Hematopoietic multipotent progenitor cell (in vitro differentiated cells): ENCODE data around the gene S100A16. TPM values are rescaled to one million over a fixed set of nuclear protein-coding genes. Genes with fewer than 3 reads are reported as not detected.
"Not testable (repeated sequence)": the region's sequence is repeated elsewhere in the genome, so short reads cannot be mapped to it uniquely, and the experiment has no call there.

ENCODE experiments used
- DNase-seq, 3 donors: peaks; one replicate each; pipeline ENCODE4 v3.0.0-alpha.2; 2011 to 2015; ENCODE audit warnings: low read depth in 2 of 3, low spot score in 2 of 3
- total RNA-seq: library from RNA; depleted of rRNA; stranded (reverse); fragments of >200 nt; gene quantifications from one replicate; pipeline ENCODE4 v1.2.3, GENCODE V29; 2012

Gene S100A16, protein sequence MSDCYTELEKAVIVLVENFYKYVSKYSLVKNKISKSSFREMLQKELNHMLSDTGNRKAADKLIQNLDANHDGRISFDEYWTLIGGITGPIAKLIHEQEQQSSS
- 1.1 TPM for total RNA-seq

DNA sequence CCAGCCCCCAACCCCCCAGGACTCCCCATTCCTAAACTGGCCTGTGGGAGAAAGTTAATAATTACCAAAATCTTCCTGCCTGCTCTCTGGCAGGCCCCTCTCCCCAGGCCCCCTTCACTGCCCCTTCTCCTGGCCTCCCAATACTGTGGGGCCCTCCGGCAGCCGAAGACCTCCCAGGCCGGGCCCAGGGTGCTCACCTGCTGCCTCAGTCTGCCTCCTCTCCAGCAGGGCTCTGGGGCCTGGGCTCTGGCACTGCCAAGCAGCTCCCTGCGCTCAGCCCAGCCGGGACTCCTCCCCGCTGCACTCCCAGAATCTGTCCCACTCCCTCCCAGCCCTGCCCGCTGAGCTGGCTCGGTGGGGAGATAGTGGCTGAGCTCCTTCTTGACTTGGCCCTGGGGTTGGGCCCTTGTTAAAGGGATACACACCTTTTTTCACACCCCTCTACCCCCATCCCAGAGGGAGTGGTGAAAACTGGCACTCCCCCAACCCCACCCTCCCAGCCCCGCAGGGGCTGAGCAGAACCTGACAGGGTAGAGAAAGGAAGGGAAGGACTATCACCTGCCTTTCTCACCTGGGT, at the start of gene S100A16:
S100A16 (minus strand) TSS at position 383 of the 577 bp plus-strand sequence. CDS start 4,986 bp downstream, outside the sequence.
- no peak for DNase-seq

DNA sequence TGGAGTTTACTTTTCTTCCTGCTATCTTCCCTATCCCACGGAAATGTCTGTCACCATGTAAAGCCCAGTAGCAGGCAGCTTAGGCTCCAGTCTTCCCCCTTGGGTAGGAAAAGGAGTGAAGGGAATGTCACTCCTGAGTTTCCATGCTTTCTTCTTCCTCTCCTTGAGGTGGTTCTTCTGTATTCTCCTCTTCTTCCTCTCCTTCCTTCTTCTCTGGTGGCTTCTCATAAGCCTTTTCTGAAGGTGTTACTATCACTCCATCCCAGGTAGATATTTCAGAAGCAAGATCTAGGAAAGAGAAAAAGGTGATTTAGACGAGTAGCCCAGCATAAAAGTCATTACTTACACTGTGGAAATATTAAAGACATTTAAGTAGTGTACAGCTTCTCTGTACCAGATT, 49.3 kb upstream of the S100A16 start:
- no peak for DNase-seq

DNA sequence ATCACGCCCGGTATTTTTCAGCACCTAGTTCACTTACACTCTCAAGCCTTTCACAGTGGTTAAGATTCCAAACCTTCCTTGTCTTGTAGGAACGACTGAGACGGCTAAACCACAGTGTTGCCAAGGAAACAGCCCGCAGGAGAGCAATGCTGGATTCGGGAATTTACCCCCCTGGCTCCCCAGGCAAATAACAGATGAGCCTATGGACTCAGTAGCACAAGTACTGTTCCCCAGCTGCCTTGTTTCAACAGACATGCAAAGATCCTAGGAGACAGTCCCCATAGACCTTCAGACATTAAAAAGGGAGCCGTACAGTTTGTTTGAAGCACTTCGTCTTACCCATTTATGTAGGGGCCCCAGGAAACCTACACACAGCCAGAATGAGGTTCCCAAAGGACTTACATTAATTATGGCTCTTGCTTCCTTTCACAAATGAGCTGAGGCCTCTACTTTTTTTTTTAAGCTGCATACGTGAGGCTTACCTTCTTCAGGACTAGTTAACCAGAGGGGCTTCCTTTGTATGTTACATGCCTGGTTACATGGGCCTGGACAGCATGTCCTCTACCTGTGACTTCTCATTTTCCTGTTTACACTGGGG, 48.3 kb upstream of the S100A16 start:
- peak in 1 of 3 donors; percentile 23 for DNase-seq

DNA sequence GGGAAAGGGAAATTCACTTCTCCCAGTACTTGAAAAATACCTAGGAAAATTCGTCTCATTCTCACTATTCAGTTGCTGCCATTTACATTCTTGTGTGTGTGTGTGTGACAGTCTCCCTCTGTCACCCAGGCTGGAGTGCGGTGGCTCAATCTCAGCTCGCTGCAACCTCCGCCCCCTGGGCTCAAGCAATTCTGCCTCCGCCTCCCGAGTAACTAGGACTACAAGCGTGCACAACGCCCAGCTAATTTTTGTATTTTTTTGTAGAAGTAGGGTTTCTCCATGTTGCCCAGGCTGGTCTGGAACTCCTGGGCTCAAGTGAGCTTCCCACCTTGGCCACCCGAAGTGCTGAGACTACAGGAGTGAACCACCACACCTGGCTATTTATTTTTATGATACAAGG, 46.7 kb upstream of the S100A16 start:
- DNase-seq: no peak

DNA sequence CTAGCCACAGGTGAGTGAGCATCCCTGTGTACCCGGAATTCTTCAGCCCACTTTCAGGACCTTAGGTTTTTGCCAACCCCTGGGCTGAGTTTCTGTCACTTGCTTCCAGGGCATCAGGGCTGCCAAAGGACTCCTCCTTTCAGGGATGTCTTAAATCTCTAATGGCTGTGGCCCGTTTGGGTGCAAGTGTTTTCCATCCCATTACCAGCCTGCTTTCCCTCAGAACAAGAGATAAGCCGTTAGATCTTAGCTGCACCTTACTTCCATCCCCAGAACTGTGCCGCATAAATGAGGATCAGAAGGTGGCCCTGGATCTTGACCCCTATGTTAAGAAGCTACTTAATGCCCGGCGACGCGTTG, 46.2 kb upstream of the S100A16 start:
- DNase-seq: no peak

DNA sequence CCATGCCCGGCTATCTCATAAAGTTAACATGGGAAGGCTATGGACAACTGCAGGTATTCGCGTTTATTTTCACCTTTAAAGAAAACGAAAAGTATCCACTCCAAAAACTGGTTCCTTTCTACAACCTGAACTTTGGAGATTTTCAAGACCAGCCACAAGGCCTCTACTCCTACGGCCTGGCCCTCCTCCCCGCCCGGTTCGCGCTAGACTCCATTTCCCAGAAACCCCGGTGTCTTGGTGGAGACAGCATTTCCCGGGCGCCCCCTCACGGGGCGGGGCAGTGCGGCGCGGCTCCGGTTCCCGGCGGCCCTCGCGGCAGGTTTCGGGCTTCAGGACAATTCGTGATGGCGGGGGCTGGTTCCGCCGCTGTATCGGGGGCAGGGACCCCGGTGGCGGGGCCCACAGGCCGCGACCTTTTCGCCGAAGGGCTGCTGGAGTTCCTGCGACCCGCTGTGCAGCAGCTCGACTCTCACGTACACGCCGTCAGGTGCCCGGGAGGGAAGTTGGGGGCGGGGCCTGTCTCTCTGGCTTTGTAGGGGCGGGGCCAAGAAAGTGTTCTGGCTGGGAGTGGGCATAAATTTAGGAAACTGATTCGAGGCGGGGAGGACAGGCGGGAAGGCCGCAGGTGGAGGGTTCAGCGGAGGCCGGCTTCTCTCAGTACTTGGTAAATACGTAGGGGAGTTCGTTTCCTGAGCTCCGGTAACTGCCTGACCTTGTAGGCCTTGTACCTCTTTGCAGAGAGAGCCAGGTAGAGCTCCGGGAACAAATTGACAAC, 45.6 kb upstream of the S100A16 start, which contains the start of gene SNAPIN:
SNAPIN (plus strand) TSS at position 304 of the 775 bp plus-strand sequence; CDS start at position 345, 41 bp downstream.
- DNase-seq: peak; percentile 64 to 92 (median 89)

DNA sequence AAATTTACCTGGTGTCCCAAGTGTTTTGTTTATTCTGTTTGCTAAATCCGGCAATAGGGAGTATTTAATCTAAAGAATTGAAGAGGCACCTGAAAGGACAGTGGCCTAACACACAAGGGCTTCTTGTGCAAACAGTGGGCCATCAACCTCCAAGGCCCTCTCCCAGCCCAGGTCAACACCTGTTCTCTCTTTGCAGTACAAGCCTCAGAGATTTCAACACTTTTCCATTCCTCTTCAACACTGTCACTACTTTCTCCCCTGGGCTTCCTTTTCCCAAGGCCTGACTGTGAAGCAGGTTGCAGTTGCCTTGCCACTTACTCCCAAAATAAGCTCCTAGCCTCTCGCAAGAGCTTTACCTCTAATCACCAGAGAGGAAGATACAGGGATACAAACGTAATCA, 42.4 kb upstream of the S100A16 start:
- DNase-seq: no peak

DNA sequence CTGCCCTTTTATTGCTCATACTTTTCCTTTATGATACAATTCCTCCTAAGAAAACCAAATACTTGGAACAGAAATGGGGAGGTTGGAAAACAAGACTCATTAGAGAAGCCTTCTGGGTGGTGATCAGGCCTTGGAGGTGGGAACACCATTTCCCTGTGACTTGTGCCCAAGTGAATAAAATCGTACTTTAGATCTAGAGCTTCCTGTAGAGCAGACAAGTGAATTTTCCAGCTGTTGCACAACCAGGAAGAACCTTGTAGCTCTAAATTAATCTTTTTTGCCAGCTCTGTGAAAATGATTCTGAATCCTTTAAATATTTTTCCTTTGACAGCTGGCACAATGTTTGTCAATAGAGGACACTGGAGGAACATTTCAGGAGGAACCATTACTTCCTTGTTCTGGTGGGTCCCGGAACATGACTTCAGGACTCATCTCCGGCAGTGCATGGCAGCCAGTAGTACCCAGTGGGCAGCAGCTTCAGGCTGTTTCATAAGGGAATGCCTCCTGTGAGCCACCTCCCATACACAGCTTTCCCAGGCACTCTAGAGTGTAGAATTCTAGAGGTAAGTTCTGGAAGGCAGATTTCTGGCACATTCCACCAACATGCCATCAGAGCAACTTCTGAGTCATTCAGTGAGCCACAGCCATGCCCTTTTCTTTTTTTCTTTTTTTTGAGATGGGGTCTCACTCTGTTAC, 40.0 kb upstream of the S100A16 start:
- DNase-seq: no peak

DNA sequence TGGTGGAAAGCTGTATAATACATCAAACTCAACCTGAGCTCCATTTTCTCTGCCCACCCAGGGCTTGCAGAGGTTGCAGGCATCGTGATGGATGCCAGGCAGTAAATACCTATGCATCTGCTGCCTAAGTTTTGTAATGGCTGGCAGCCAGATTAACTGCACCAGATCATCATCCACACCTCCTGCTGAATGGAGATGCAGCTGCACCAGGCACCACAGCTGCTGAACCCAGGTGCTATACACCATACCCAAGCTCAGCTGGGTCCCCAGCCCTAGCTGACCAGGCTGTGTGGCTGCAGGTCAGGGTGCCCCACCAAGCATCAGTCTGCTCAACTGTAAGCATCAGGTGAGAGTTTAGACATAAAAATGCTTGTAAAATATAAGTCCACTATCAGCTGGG, 38.8 kb upstream of the S100A16 start:
- DNase-seq: no peak

DNA sequence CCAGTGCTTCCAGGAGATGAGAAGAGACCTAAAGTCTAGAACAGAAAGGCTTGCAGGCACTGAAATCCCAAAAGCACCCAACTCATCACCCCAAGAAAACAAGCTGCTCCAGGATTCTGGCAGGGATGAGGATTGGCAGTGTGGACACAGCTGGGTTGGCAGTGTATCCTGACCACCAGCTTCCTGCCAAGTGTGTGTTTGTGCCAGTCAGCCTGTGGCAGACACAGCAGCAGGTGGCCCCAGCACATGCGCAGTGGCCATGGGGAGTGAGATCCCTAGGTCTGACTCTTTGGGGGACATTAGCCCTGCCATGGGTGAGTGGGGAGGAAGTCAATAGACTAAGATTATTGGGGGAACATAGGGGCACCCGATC, 36.9 kb upstream of the S100A16 start:
- DNase-seq: no peak

DNA sequence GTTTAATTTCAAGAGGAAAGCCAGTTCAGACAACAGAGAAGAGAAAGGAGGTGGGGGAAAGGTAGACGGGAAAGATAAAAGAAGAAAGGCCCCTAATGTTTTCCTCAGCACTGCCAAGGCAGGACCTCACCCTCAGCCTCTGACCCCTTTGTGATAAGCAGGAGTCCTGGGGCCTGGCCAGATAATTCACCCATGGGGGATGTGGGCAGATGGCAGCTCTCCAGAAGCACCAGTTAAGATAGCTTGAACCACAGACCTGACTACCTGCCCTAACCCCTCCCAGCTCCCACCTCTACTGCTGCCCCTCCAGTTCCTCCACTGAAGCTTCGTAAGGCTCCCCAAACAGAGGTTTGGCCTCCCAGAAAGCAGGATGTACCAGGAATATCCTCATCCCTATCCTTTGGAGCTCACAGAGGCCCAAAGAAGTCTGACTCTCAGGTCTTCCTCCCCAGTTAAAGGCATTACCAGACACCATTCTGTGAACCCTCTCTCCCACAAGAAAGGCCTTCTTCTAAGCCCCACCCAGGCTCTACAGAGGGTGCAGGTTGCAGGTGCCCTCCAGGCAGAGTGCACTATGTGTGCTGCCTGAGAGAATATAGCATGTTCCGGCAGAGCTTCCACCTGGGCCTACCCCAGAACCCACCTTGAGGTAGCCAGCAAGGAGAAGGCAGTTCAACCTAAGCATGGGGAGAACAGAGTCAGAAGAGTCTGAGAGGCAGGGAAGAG, 36.4 kb upstream of the S100A16 start:
- no peak for DNase-seq

DNA sequence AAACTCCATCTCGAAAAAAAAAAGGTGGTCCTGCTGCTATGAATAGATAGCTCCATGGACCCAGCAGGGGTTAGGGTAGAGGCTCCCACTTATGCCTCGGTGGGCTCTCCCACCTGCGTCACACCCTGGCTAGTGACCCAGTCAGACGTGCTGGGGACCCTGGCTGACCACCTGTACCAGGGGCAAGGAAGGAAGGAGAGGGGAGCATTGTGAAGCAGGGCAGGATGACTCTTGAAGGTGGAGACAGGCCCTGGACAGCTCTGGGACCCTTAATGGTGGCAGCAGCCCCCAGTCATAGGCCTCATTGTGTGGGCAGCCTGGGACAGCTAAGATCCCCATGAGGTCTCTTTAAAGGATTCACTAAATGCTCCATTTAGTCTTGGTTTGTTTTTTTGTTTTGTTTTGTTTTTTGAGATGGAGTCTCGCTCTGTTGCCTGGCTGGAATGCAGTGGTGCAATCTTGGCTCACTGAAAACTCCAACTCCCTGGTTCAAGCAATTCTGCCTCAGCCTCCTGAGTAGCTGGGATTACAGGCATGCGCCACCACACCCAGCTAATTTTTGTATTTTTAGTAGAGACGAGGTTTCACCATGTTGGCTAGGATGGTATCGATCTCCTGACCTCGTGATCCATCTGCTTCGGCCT, 35.2 kb upstream of the S100A16 start:
- no peak for DNase-seq

DNA sequence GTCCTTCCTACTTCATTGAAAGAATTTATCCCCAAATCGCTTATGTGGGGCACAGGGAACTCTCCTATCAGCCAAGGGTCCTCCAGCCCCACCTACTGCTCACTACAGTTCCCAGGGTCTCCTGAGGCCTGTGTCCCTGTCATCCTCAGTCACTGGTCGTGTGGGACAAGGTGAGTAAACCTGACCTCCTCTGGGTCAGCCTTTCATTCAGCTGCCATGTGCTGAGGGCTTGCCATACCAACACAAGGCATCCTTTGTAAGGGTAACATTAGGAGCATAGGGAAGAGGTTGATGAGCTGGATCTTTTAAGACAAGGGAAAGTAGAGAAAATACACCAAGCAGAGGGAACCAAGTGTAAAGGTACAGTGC, 34.4 kb upstream of the S100A16 start:
- DNase-seq: no peak

DNA sequence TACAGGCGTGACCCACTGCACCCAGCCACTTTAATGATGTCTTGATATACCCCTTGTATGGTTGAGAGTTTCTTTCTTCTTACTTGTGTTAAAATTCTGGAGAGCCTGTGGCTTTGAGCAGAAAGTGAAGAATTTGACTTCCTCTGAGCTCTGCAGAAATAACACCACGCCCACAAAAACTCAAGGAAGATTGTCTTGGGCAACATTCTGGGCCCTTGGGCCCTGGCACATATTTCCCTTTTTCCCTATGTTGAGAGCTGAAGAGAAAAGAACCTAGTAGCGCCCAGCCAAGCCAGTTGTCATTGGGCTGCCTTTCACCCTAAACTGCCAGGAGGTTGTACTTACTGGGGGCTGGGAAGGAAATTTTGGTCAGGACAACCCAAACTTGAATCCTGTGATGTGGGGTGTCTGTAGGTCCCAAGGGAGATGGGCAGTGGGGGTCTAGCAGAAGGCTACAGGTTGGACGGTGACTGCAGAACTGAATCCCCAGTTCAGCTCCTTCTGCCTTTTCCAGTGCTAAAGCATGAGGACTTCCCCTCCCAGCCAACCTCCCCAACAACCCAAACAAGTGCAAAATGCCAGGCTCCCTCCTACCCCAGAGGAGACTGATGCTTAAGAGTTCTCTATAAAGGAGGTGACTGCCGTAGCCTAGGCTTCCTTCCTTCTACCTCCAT, 33.9 kb upstream of the S100A16 start:
- DNase-seq: no peak

DNA sequence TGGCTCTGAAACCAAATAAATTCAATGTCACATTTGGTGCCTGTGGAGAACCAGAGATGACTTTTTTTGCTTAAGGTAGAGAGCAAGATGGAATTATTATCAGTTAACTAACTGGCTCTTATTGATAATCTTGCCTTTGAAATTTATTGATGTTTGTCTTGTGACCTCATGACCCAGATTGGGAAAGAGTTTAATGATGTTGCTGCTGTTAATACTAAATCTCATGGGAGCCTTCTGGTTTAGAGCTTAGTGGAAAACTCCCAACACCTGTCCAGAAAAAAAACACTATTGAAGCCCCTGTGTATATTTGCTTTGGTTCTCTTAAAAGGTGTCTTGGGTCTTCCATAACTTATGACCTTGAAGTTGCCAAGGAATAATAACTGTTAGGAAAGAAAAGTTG, 30.9 kb upstream of the S100A16 start:
- DNase-seq: no peak

DNA sequence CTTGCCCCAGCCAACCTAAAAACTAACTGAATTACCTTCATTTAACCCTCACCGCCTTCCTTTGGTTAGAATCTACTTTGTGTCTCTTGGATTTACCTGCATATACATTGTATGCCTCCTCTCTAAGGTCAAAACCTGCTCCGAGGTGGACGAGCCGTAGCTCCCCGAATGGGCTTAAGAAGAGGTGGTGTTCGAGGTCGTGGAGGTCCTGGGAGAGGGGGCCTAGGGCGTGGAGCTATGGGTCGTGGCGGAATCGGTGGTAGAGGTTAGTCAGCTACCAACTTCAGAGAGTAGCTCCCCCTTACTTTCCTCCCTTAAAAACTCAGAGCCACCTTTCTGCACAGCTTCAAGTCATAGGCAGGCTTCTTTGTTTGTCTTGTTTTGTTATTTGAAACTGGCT, 30.2 kb upstream of the S100A16 start:
- no peak for DNase-seq

DNA sequence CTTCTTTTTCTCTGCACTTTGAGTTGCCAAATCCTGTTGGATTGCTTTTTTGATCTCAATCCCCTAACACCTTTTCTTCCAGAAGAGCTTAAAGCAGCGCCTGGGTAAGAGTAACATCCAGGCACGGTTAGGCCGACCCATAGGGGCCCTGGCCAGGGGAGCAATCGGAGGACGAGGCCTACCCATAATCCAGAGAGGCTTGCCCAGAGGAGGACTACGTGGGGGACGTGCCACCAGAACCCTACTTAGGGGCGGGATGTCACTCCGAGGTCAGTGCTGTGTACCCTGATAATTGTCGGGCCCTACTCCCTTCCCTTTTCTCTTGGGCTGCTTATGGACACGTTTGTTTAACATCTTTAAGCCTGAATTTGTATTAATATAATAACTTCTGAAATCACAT, 29.2 kb upstream of the S100A16 start:
- DNase-seq: no peak

DNA sequence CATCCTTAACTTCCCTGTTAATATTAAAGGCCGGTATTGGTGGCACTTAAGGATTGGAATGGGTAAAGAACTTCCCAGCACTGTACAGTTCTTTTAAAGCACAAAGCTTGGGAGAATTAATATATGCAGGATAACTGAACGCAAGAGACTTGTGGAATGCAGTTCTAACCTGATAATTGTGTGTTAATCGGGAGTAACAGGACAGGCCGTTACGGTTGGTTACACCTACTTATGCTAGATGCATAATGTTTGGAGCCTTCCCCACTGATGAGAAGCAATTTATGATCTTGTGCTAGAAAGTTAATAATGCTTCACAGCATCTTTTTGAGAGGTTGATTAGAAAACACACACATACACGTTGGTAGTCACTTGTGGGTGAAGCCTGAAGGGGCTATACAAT, 27.9 kb upstream of the S100A16 start:
- DNase-seq: no peak

DNA sequence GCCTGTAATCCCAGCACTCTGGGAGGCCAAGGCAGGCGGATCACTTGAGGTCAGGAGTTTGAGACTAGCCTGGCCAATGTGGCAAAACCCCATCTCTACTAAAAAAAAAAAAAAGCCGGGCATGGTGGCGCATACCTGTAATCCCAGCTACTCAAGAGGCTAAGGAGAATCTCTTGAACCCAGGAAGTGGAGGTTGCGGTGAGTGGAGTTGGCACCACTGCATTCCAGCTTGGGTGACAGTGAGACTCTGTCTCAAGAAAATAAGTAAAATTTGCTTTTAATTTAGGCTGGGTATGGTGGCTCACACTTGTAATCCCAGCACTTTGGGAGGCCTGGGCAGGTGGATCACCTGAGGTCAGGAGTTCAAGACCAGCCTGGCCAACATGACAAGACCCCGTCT, 27.3 kb upstream of the S100A16 start:
- DNase-seq: not testable (repeated sequence)

DNA sequence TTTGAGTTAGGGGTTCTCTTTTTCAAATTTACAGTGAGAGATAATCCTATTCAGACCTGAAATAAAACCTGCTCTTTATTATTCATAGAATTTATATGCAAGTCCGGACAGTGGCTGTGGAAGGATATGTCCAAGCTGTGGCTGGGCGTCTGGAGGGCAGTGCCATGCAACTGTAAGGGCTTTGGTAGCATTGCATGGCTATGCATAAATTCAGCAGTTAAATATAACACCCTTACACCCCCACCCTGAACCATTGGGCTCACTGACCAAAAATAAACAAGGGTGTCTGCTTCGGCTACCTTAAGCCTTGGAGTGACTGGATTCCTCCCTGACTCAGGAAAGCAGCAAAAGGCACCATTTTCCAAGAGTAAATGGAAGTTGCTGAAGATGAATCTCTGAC, 26.3 kb upstream of the S100A16 start:
- DNase-seq: no peak
